H9 (cell line): ENCODE results near the gene SLC14A1. TPM values are rescaled to one million over a fixed set of nuclear protein-coding genes. Genes with fewer than 3 reads are reported as not detected.

ENCODE experiments used
- DNase-seq: peaks from one replicate; pipeline ENCODE4 v3.0.0-alpha.2; 2017
- H2AFZ ChIP-seq: one replicate; pipeline ENCODE4 v1.6.1; 2013; ENCODE audit warnings: mild to moderate bottlenecking, low read length, control low read depth, moderate library complexity
- H2AK5ac ChIP-seq: 2 replicates; pipeline ENCODE4 v1.6.1; 2013; ENCODE audit warnings: low read length, control low read depth, mixed read lengths; ENCODE audit not compliant: insufficient read length
- H2BK120ac ChIP-seq: one replicate; pipeline ENCODE4 v1.6.1; 2013; ENCODE audit warnings: low read depth, mild to moderate bottlenecking, low read length, control low read depth, inconsistent platforms; ENCODE audit not compliant: poor library complexity, severe bottlenecking
- H2BK12ac ChIP-seq: 2 replicates; pipeline ENCODE4 v1.6.1; 2013; ENCODE audit warnings: low read length, control low read depth, mixed read lengths, low read depth; ENCODE audit not compliant: insufficient read length
- H2BK15ac ChIP-seq: 2 replicates; pipeline ENCODE4 v1.6.1; 2013; ENCODE audit warnings: low read depth, low read length, control low read depth
- H2BK20ac ChIP-seq: one replicate; pipeline ENCODE4 v1.6.1; 2013; ENCODE audit warnings: low read depth, mild to moderate bottlenecking, low read length, control low read depth, inconsistent platforms; ENCODE audit not compliant: poor library complexity, severe bottlenecking
- H2BK5ac ChIP-seq: 2 replicates; pipeline ENCODE4 v1.6.1; 2013; ENCODE audit warnings: low read length, control low read depth, mixed read lengths; ENCODE audit not compliant: insufficient read length
- H3K14ac ChIP-seq: 2 replicates; pipeline ENCODE4 v1.6.1; 2013; ENCODE audit warnings: low read length, control low read depth; ENCODE audit not compliant: insufficient read depth
- H3K18ac ChIP-seq: 2 replicates; pipeline ENCODE4 v1.6.1; 2013; ENCODE audit warnings: low read depth, mild to moderate bottlenecking, mixed read lengths, low read length, control low read depth; ENCODE audit not compliant: insufficient read length
- H3K23ac ChIP-seq: 2 replicates; pipeline ENCODE4 v1.6.1; 2013; ENCODE audit warnings: low read length, control low read depth, mixed read lengths, low read depth; ENCODE audit not compliant: insufficient read length
- H3K23me2 ChIP-seq: 2 replicates; pipeline ENCODE4 v1.6.1; 2013; ENCODE audit warnings: low read depth, mild to moderate bottlenecking, mixed read lengths, low read length, control low read depth; ENCODE audit not compliant: insufficient read length, poor library complexity, severe bottlenecking
- H3K27ac ChIP-seq: 2 replicates; pipeline ENCODE4 v1.5.1; 2013; ENCODE audit warnings: low read length, control low read depth, mixed read lengths, low read depth; ENCODE audit not compliant: insufficient read length
- H3K27me3 ChIP-seq: 2 replicates; pipeline ENCODE4 v1.6.1; 2013; ENCODE audit warnings: low read length, control low read depth, inconsistent platforms; ENCODE audit not compliant: insufficient read depth
- H3K4ac ChIP-seq: 2 replicates; pipeline ENCODE4 v1.6.1; 2013; ENCODE audit warnings: low read depth, mild to moderate bottlenecking, control low read depth, inconsistent platforms, low read length, moderate library complexity
- H3K4me1 ChIP-seq: 2 replicates; pipeline ENCODE4 v1.6.1; 2013; ENCODE audit warnings: low read length, control low read depth, inconsistent platforms; ENCODE audit not compliant: insufficient read depth
- H3K4me2 ChIP-seq: 2 replicates; pipeline ENCODE4 v1.6.1; 2013; ENCODE audit warnings: low read length, control low read depth, mixed read lengths; ENCODE audit not compliant: insufficient read length, insufficient read depth
- H3K56ac ChIP-seq: 2 replicates; pipeline ENCODE4 v1.6.1; 2013; ENCODE audit warnings: low read depth, mild to moderate bottlenecking, mixed read lengths, low read length, control low read depth; ENCODE audit not compliant: insufficient read length
- H3K79me1 ChIP-seq: 2 replicates; pipeline ENCODE4 v1.6.1; 2013; ENCODE audit warnings: low read depth, mild to moderate bottlenecking, moderate library complexity, low read length, control low read depth, inconsistent platforms; ENCODE audit not compliant: insufficient read depth, poor library complexity, severe bottlenecking
- H3K79me2 ChIP-seq: 2 replicates; pipeline ENCODE4 v1.6.1; 2013; ENCODE audit warnings: low read length, control low read depth, inconsistent platforms; ENCODE audit not compliant: insufficient read depth
- H3K9ac ChIP-seq: 2 replicates; pipeline ENCODE4 v1.6.1; 2013; ENCODE audit warnings: low read length, control low read depth, mixed read lengths; ENCODE audit not compliant: insufficient read length; ENCODE audit errors: extremely low read depth
- H3K9me3 ChIP-seq: one replicate; pipeline ENCODE4 v1.6.1; 2013; ENCODE audit warnings: low read depth, low read length, inconsistent platforms; ENCODE audit not compliant: control insufficient read depth
- H3T11ph ChIP-seq: one replicate; pipeline ENCODE4 v1.6.1; 2013; ENCODE audit warnings: mild to moderate bottlenecking, low read length, control low read depth, inconsistent platforms
- H4K20me1 ChIP-seq: one replicate; pipeline ENCODE4 v1.6.1; 2013; ENCODE audit not compliant: control insufficient read depth, insufficient read length, insufficient read depth
- H4K5ac ChIP-seq: 2 replicates; pipeline ENCODE4 v1.6.1; 2013; ENCODE audit warnings: low read depth, mild to moderate bottlenecking, mixed read lengths, low read length, control low read depth; ENCODE audit not compliant: insufficient read length
- H4K8ac ChIP-seq: replicated peaks from 2 replicates; pipeline ENCODE4 v1.6.1; 2013; ENCODE audit warnings: low read length, control low read depth, mixed read lengths, low read depth; ENCODE audit not compliant: insufficient read length
- H4K91ac ChIP-seq: 2 replicates; pipeline ENCODE4 v1.6.1; 2013; ENCODE audit warnings: low read depth, mild to moderate bottlenecking, moderate library complexity, mixed read lengths, low read length, control low read depth; ENCODE audit not compliant: insufficient read length
- H3K27ac Mint-ChIP-seq, 3 experiments: 2 replicates in 2 of 3; 3 replicates in 1 of 3; pipeline ENCODE4 v1.8.0; 2020 to 2021; ENCODE audit warnings: mixed read lengths in 3 of 3, mild to moderate bottlenecking in 1 of 3, moderate library complexity in 1 of 3
- H3K27me3 Mint-ChIP-seq: 2 replicates; pipeline ENCODE4 v1.8.0; 2021; ENCODE audit warnings: low read depth, mild to moderate bottlenecking, moderate library complexity, mixed read lengths
- H3K36me3 Mint-ChIP-seq, 3 experiments: 2 replicates in 2 of 3; 3 replicates in 1 of 3; pipeline ENCODE4 v1.8.0; 2020 to 2021; ENCODE audit warnings: low read depth in 3 of 3, mixed read lengths in 3 of 3; ENCODE audit not compliant: insufficient read depth in 1 of 3
- H3K4me1 Mint-ChIP-seq, 2 experiments: 2 replicates each; pipeline ENCODE4 v1.8.0; 2020; ENCODE audit warnings: mixed read lengths in 2 of 2
- H3K4me3 Mint-ChIP-seq, 2 experiments: 2 replicates in 1 of 2; 3 replicates in 1 of 2; pipeline ENCODE4 v1.8.0; 2020 to 2021; ENCODE audit warnings: mild to moderate bottlenecking in 2 of 2, mixed read lengths in 2 of 2, moderate library complexity in 1 of 2
- H3K9me3 Mint-ChIP-seq, 2 experiments: 2 replicates in 1 of 2; 3 replicates in 1 of 2; pipeline ENCODE4 v1.8.0; 2020; ENCODE audit warnings: mild to moderate bottlenecking in 2 of 2, mixed read lengths in 2 of 2, moderate library complexity in 1 of 2
- WGBS: extraction: QIAGEN DNeasy Blood & Tissue Kit; methylation state at CpG from one replicate; pipeline ENCODE4 v1.1.7; 2013; ENCODE audit warnings: missing lambda C conversion rate, low lambda C conversion rate, mixed read lengths; ENCODE audit not compliant: insufficient read length; ENCODE audit errors: extremely low coverage; 5-methylcytosine and 5-hydroxymethylcytosine counted together
- total RNA-seq: library from RNA; stranded (reverse); gene quantifications from 2 replicates; pipeline ENCODE4 v1.2.1, GENCODE V29; 2021
- TF ChIP-seq, protein P1 (sequence below): fragments of 200-600 bp; sonication (generic); conservative IDR thresholded peaks from 3 replicates; pipeline ENCODE4 v1.8.0; 2021; ENCODE audit warnings: antibody characterized with exemption, mild to moderate bottlenecking

The SLC14A1 gene
- total RNA-seq, 1 experiment from 2014 or later, result not detected

GRCh38 chr18:45726603-45727002, 2.6 kb downstream of the SLC14A1 start:
- peaks cover 13 to 17% of the 10 kb centered on the region in 2 experiments for H3K4me1 Mint-ChIP-seq
- no peak overlapping the region for H2BK20ac ChIP-seq
- H3K18ac ChIP-seq, result no peak overlapping the region
- no CpG with 5 or more reads among the region's 3 CpGs for WGBS
- H3K79me1 ChIP-seq, result no peaks in the 10 kb centered on the region
- no peak overlapping the region for H3K56ac ChIP-seq
- no peaks in the 10 kb centered on the region for H3K27me3 ChIP-seq
- H3K4me2 ChIP-seq, result no peak overlapping the region
- no peaks in the 10 kb centered on the region; a peak in 1 of 7 replicates for H3K36me3 Mint-ChIP-seq
- no peaks in the 10 kb centered on the region for H3K9me3 Mint-ChIP-seq
- no peaks in the 10 kb centered on the region for H3K79me2 ChIP-seq
- no peak overlapping the region for H4K8ac ChIP-seq
- H2AK5ac ChIP-seq, result no peak overlapping the region
- H2BK12ac ChIP-seq, result no peak overlapping the region
- H3T11ph ChIP-seq, result no peak overlapping the region
- no peak overlapping the region for H3K9ac ChIP-seq
- no peak overlapping the region for H3K4me3 Mint-ChIP-seq
- no peaks in the 10 kb centered on the region for H4K20me1 ChIP-seq
- no peak overlapping the region for H2AFZ ChIP-seq
- no peak overlapping the region for H3K4ac ChIP-seq
- no peak overlapping the region for H2BK120ac ChIP-seq
- no peak overlapping the region for H3K27ac ChIP-seq
- no peak overlapping the region for H4K5ac ChIP-seq
- no peak overlapping the region for H2BK15ac ChIP-seq
- DNase-seq, result no peak
- H3K4me1 ChIP-seq, result no peaks in the 10 kb centered on the region
- no peaks in the 10 kb centered on the region for H3K23me2 ChIP-seq
- H4K91ac ChIP-seq, result no peak overlapping the region
- peak overlapping the region in 1 of 3 experiments; percentile 68; a peak in 1 of 7 replicates for H3K27ac Mint-ChIP-seq
- H3K14ac ChIP-seq, result no peak overlapping the region
- TF ChIP-seq, protein P1, sequence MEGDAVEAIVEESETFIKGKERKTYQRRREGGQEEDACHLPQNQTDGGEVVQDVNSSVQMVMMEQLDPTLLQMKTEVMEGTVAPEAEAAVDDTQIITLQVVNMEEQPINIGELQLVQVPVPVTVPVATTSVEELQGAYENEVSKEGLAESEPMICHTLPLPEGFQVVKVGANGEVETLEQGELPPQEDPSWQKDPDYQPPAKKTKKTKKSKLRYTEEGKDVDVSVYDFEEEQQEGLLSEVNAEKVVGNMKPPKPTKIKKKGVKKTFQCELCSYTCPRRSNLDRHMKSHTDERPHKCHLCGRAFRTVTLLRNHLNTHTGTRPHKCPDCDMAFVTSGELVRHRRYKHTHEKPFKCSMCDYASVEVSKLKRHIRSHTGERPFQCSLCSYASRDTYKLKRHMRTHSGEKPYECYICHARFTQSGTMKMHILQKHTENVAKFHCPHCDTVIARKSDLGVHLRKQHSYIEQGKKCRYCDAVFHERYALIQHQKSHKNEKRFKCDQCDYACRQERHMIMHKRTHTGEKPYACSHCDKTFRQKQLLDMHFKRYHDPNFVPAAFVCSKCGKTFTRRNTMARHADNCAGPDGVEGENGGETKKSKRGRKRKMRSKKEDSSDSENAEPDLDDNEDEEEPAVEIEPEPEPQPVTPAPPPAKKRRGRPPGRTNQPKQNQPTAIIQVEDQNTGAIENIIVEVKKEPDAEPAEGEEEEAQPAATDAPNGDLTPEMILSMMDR, result no peak
- no peaks in the 10 kb centered on the region for H3K9me3 ChIP-seq
- H3K23ac ChIP-seq, result no peak overlapping the region
- no peak overlapping the region for H2BK5ac ChIP-seq
- H3K27me3 Mint-ChIP-seq, result 0 out of 2 replicates have a peak, but pooled peaks cover 2% of the 10 kb centered on the region
